ENCODE measurements around the gene RCE1.

The RCE1 gene

DNA sequence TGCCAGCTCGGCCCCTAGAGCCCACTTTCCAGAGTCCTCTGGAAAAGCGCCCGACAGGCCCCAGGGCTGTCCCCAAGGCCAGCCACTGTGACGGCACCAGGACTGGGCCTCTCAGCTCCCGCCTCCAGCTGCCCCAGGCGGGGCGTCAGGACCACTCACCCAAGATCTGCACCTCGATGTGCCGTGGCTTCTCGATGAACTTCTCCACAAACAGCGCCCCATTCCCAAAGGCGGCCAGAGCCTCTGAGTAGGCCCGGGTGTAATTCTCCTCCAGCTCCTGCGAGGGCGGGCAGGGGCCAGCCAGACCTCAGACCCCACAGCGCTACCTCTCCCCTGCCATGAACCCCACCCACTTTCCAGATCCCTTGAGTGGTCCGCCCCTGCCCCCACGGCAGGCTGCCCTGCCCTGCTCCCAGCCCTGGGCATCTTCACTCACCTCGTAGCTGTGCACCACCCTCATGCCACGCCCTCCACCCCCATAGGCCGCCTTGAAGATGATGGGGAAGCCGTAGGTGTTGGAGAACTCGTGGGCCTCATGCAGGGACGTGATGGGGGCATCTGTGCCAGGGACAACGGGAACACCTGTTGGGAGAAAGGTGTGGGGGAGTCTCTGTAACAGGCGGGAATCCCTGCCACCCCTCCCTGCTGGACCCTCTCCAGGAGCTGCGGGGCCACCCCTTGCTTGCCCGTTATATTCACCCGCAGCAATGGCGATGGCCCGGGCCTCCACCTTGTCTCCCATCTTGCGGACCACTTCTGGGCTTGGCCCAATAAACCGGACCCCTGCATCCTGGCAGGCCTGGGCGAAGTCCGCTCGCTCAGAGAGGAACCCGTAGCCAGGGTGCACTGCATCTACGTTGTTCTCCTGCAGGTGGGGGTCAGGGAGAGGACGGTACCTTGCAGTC lies 27.6 kb downstream of the RCE1 start:
- DNase-seq = no peak

DNA sequence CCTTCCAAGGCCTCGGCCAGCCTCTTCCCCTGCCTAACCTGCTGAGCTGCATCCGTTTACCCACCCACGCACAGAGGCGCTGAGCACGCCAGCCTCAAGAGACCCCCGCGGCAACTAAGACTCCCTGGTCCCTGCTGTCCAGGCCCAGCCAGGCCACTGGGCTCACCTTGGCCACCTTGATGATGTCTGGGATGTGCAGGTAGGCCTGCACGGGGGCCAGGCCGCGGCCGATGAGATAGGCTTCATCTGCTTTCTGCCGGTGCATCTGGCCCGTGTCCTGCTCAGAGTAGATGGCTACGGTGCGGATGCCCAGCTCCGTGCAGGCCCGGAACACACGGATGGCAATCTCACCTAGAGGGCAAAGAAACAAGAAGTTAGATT lies 28.3 kb downstream of the RCE1 start:
- DNase-seq = no peak

DNA sequence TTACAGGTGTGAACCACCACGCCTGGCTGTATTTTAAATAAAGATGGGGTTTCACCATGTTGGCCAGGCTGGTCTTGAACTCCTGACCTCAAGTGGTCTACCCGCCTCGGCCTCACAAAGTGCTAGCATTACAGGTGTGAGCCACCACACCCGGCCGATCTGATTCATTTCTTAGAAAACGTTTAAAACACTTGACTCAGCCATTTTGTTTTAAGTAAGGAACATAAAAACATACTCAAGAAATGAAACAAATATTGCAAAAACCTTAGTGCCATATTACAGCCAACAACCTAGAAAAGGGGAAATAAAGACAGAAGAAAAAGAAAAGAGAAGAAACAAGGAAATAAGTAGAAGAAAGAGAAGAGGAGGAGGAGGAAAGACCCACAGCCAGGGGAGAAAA lies 31.0 kb downstream of the RCE1 start:
- DNase-seq = no peak

DNA sequence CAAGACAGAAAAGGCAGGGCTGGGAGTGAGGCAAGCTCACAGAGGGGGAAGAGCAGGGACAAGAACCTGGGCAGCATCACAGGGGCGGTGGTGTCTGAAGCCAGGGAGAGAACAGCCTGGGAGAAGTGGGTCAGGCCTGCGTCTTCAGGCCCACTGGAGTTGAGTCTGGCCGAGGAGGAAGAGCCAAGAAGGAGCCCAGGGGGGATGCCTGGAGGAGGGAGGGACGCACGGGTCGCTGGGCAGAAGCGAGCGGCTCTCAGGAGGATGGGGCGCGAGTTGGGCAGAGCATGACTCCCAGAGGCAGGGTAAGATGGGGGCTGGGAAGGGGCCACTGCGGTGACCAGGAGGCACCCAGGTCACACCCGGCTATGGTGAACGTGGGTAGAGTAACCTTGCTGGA lies 32.1 kb downstream of the RCE1 start:
- no peak for DNase-seq

DNA sequence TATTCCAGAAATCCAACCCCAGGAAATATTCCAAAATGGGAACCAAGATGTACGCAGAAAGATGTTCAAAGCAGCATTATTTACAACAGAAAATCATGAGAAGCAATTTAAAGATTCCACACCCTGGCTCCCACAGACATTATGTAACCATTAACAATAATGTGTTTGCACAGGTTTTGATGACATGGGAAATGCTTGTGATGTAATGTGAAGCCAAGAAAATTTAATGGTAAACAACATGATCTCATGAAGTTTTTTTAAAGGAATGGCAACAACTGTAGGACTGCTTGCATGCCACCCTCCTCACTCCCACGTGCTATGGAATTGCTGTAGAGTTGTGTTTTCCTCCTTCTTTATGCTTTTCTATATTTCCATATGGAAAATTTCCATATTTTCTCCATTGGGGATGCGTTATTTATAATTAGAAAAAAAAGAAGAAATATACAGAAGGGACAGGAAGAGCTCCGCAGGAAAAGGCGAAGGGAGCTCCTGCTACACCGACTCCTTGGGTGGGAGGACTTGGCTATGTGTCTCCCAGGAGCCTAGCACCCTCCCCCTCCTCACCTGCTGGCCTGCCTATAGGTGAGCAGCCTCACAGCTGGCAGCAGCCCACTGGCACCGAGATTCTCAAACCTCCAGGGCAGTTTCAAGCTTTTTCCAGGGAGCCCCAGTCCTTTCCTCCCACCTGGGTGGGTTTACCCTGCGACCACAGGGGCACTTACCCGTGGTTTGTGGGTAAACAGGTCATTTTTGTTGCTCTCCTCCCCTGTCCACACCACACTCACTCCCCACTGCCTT lies 34.5 kb downstream of the RCE1 start:
- no peak for DNase-seq

DNA sequence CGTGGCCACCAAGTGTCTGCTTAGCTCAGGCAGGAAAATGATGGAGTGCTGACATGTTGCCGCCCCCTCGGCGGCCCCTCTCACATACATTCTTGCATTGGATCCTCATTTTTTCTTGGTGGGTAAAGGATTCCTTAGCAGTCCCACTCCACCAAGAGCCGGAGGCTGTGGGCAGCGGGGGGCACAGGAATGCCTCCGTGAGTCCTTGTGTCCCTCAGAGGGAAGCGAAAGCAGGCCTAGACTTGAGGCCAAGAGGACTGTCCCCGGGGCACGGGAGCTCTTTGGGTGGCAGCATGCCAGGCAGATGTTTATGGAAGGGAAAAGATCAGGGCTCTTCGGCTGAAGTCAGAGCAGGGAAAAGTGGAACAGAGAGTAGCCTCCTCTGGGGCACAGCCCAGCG lies 35.2 kb downstream of the RCE1 start:
- no peak for DNase-seq

DNA sequence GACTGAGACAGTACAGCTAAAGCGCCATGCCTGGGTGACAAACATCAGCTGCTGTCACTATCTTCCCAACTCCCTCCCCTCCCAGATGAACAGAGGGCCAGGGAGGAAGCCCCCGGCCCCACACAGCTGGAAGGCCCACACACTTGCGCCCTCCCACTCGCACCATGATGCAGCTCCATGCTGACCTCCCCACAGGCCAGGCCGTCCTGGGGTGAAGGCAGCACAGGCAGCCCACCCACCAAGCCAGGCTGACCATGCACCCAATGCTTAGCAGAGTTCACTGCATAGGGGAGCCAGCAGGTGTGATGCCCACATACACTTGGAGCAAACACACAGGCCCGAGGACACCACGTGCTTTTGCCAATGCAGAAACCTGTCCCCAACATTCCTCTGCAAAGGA lies 35.8 kb downstream of the RCE1 start:
- no peak for DNase-seq

DNA sequence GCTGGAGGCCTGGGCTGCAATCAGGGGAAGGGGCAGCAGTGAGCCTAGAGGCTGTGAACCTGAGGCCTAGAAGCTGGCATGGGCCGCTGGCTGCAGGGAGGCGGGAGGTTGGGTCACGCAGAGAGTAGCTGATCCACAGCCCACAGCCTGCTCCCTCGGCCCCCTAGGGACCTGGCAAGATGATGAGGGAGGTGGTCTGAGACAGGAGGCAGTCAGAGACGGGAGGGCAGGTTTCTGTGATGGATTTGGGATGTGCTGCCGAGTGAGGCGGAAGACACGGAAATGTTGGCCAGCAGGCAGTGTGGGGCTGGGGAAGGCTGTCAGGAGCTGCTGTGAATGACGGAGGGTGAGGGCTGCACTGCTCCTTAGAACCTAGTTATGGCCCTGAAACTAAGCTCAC lies 36.3 kb downstream of the RCE1 start:
- no peak for DNase-seq

DNA sequence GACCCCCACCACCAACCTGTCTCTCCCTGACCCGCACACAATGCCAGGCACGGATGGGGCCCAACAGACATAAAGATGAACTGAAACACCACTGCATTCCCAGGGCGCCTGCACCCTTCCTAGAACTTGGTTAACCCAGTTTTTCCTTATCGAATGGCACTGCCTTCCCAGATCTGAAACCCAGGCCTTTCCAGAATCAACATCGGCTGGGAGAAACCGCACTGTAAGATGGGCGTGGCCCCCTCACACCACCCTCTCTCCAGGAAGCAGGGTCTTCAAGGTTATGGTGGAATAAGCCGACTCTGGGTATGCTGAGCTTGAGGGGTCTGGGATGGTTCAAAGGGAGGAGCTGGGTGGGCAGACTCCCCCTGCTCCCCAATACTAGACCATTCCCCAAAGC lies 36.8 kb downstream of the RCE1 start:
- no peak for DNase-seq

DNA sequence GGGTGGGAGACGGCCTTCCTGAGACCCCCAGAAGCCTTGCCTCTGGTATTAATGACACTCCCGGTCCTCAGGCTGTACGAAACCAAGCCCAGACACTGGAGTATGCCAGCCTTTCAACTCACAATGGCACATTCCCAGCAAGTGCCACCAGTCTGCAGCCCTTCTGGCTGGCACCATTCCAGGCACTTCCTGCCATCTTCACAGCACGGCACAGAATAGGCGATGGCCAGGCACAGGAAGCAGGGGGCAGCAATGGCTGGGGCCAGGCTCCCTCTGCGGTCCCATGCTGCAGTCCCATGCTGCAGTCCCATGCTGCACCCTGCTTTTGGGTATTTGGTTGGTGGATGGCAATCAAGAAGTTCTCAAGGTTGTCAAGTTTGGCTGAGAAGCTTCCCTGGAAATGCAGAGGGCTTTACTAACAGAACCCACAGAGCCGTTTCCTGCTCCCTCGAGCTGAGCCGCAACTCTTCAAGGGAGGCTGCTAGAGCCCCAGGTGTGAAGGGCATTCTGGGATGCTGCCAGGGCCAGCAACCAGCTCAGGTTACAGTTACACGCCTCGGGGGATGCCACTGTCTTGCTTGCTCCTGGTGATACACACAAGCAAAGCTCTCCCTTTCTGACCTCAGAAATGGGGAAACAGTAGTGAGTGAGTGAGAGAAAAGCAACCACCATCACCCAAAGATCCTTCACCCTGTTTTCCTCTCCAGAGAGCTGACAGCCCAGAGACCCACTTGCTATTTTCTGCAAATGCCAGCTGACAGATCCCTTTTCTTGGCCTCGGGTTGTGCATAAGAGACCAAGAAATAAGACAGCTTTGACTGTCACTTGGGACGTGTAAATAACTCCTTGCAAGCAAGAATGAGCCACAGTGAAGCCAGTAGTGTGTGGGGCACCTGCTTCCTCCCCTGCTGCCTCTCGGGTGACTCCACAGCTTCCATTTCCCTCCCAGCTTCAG lies 37.5 kb downstream of the RCE1 start:
- no peak for DNase-seq

DNA sequence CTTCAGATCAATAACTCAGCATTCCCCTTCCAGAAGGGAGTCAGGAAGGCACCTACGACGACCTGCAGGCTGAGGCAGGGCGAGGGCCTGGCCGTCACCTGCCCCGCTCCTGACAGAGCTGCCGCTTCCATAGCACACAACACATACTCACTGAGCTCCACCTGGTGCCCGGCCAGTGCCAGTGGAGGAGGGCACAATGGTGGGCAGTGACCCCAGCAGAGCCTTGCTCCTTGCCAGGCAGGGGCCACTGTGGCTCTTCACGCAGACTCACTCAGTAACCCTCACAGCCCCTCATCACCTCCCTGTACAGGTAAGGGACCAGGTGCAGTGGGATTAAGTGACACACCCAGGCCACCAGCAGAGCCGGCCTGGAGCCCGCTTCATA lies 38.2 kb downstream of the RCE1 start:
- DNase-seq = no peak

DNA sequence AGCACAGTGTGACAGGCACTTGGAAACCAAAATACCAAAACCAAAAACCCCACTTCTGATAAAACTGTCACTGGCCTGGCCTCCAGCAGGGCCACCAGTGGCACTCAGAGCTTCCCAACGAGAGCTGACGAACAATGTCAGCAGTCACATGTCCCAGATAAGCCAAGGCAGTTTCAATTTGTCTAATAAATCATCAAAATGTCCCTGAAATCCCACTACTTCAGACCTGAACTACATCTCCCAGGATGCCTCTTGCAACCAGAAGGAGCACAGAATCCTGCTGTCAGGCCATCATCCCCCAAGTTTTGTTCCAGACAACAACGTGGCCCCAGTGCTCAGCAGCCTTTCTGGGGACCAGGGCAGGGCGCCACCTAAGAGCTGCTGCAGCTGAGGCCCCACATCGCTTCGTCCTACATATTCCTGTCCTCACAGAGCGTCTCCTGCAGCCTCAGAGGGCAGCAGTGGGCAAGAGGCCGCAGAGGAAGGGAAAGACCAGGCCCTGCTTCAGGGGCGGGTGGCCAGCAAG lies 38.7 kb downstream of the RCE1 start:
- no peak for DNase-seq

DNA sequence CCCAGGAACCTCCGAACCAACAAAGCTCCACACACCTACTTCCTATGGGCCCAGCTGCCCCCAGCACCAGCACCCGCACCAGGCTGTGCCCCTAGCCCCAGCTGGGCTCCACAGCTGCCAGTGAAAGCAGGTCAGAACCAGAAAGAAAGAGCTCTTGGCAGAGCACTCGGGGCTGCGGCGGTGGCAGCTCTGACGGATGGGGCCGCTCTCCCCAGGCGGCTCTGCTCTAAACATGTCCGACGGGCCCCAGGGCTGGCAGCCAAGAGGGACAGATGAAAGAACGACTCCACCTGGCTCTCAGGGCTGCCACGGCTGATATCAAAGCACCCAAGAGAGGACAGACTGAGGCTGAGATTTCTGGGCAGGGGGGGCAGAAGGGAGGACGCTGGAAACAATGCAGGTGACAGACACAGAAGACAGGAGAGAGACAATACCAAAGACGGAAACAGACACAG lies 39.3 kb downstream of the RCE1 start:
- no peak for DNase-seq

DNA sequence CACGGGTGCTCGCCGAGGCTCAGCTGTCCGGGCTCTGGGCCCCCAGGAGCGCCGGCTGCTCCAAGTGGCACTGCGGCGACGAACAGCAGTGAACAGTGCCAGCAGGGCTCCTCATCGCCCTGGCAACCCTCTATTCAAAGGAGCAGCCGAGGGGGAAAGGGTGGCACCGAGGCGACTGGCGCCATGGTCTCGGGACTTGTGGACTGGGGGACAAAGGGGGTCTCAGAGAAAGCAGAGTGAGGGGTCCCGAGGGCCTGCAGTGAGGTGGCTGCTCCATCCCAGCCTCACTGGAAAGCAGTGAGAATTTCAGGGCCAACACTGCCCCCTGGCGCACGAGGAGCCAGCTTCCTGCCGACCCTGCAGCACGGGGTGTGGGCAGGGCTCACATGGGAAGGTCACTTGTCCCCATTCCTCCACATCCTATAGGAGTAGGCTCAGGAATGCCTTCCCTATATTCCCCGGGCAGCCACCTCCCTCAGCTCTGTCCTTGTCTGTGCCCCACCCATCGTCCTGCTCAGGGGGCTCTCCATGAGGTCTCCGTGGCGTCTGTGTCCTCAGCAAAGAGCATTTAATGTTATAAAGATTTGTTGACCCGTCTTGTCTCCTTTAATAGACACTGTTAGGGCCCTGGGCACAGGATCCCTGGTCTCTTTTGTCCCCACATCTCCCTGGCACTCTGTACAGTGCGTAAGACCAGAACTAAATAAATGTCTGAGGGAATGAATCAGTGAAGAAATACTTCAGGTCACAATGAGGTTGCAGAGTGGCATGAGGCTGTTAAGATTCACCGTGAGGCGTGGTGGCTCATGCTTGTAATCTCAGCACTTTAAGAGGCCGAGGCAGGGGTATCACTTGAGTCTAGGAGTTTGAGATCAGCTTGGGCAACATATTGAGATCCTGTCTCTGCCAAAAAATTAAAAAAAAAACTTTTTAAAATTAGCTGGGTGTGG lies 40.0 kb downstream of the RCE1 start:
- DNase-seq = peak; percentile 42 to 51

DNA sequence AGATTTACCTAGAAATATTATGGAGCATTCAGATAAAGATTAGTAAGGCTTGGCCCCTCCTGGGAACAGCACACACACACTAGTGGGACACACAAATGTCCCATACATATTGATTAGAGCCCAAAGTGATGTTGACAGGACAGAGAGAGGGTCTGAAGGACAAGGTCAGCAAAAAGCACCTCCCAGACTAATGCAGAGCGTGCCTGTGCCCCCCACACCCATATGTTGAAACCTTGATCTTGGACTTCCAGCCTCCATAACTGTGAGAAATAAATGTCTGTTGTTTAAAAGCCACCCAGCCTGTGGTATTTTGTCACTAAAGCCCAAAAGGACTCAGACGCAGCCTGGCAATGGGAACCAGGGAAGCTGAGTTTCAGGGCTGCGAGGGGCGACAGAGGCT lies 41.2 kb downstream of the RCE1 start:
- no peak for DNase-seq

DNA sequence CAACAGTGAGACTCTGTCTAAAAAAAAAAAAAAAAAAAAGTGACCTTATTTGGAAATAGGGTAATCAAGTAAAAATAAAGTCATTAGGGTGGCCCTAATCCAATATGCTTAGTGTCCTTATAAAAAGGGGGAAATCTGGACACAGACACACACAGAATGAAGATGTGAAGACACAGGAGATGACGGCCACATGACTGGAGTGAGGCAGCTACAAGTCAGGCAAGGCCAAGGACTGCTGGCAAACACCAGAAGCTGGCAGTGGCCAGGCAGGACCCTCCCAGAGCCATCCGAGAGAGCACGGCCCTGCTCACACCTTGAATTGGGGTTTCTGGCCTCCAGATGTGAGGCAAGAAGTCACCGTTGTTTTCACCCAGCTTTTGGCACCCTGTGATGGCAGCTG lies 42.2 kb downstream of the RCE1 start:
- DNase-seq = no peak

DNA sequence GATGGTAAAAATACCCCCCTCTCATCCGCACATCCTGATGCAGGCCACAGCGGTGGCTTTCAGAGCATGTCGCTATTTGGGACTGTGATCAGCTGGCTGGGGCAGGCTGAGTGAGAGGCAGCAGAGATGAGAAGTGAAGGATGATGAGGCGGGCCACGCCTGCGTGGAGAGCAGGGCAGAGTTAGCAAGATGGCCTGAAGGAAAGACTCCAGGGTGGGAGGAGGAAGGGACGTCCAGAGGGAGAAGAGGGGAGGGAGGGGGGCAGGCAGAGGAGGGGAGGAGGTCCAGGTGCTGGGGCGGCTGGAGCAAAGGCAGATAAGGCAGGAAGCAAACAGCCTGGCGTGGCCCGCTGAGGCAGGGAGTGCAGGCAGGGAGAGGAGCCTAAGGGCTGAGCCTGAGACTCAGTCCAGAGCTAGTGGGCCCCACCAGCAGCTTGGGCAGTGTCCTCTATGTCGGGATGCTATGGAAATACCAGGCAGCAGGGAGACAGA lies 42.8 kb downstream of the RCE1 start:
- no peak for DNase-seq

DNA sequence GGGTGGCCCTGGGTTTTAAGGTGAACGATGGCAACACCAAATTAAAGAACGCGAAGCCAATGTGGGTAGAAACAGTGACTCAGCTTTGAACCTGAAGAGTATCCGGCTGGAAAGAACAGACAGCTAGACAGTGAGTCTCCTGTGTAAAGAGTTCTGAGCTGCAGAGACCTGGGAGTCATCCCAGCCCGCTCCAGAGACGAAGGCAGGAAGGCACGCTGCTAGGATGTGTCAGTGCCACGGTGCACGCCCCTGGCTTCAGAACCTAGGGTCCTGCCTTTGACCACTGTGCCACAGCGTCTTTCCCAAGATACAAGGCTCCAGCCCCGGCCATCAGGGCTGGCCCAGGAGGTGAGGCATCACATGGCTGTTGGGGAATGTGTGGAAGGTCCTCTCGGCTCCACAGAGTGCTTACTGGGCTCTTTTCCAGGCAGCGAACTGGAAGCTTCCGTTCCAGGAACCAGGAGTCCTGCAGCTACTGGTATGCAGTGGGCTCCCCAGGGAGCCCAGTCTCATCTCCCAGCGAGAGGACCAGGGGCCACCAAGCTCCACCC lies 43.5 kb downstream of the RCE1 start:
- no peak for DNase-seq

DNA sequence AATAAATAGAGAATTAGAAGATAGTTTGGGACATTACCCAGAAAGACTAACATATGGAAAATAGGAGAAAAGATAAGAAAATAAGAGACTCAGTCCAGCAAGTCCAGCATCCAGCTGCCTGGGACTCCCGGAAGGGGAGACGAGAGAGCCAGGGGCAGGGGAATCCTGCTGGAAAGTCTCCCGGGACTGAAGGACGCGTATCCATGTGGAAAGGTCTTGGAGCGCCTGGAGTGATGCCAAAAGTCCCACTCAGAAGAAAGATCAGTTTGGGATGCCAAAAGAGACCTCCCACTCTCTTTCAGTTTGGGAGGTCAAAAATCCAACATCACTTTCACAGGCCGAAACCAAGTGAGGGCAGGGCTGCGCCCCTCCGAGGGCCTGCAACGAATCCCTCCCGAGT lies 44.3 kb downstream of the RCE1 start:
- DNase-seq = no peak

DNA sequence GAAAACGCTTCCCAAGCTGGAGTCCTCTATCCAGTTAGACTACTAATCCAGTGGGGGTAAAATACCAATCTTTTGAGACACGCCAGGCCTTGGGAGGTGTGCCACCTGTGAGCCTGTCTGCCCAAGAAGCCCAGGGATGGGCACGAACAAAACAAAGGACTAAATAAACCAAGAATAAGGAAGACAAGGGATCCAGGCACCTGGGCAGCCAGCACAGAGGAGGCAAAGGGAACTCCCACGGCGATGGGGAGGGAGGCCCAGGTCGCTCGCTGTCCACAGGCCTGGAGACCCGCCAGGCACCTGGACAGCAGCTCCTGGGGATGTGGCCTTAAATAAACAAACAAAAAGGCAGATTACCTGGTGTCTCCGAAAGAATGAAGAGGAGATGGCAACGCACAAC lies 45.0 kb downstream of the RCE1 start:
- DNase-seq = no peak

DNA sequence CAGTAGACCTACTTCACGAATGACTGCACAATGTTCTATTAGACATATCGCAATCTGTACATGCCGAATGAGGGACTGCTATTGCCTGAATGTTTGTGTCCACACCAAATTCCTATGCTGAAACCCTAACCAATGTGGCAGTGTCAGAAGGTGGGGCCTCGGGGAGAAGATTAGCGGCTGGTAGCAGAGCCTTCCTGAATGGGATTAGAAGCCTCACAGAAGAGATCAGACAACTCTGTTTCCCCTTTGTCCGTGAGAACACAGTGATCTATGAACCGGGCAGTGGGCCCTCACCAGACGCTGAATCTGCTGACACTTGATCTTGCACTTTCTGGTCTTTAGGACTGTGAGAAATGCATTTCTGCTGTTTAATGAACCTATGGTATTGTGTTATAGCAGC lies 46.7 kb downstream of the RCE1 start:
- DNase-seq = no peak

Measured in CD4-positive, alpha-beta T cell treated with Interleukin-1 beta for 1 hour (primary cell).